IMR-90 (cell line): ENCODE results near the gene ARHGEF33. TPM values are rescaled to one million over a fixed set of nuclear protein-coding genes. Genes with fewer than 3 reads are reported as not detected.

ENCODE experiments used
- ATAC-seq: fragments of 200-7000 bp; cut with Tn5 transposase; 2 replicates; pipeline ENCODE4 v1.9.1; 2020; ENCODE audit warnings: low read depth, mild to moderate bottlenecking, moderate library complexity
- BruUV-seq: library from RNA; stranded (reverse); fragments of 400-500 nt; replicated peaks from 2 replicates; lab custom pipeline; 2021; lab: Mats Ljungman, UMichigan
- CTCF ChIA-PET: fragments of 300-600 bp; formaldehyde crosslinking; extraction: SDS; loops from one replicate; lab custom pipeline; 2021; ENCODE audit warnings: antibody characterized with exemption; lab: Yijun Ruan, JAX
- POLR2A ChIA-PET: fragments of 300-600 bp; sonication (Branson Sonifier 250); formaldehyde crosslinking; loops from one replicate; lab custom pipeline; 2022; ENCODE audit warnings: antibody characterized with exemption; ENCODE audit not compliant: unreplicated experiment; lab: Charles Lee
- DNase-seq: peaks from one replicate; pipeline ENCODE4 v3.0.0; 2013
- H2AFZ ChIP-seq: replicated peaks from 2 replicates; pipeline ENCODE3; 2013; ENCODE audit warnings: low read length, mild to moderate bottlenecking; ENCODE audit not compliant: poor library complexity
- H2AK5ac ChIP-seq: 2 replicates; pipeline ENCODE4 v1.6.1; 2013; ENCODE audit warnings: low read depth, low read length, inconsistent platforms
- H2AK9ac ChIP-seq: replicated peaks from 2 replicates; pipeline ENCODE3; 2013; ENCODE audit warnings: mild to moderate bottlenecking, low read depth, low read length, moderate library complexity; ENCODE audit not compliant: poor library complexity
- H2BK120ac ChIP-seq: 2 replicates; pipeline ENCODE4 v1.6.1; 2013; ENCODE audit warnings: low read depth, low read length, inconsistent platforms
- H2BK15ac ChIP-seq: 3 replicates; pipeline ENCODE4 v1.6.1; 2013; ENCODE audit warnings: low read depth, low read length, inconsistent platforms
- H2BK20ac ChIP-seq: 2 replicates; pipeline ENCODE4 v1.6.1; 2013; ENCODE audit warnings: low read depth, mild to moderate bottlenecking, inconsistent platforms, low read length, moderate library complexity
- H2BK5ac ChIP-seq: 2 replicates; pipeline ENCODE4 v1.6.1; 2013; ENCODE audit warnings: mild to moderate bottlenecking, low read depth, low read length, inconsistent platforms; ENCODE audit not compliant: poor library complexity, severe bottlenecking
- H3K14ac ChIP-seq: replicated peaks from 2 replicates; pipeline ENCODE4 v1.6.1; 2013; ENCODE audit warnings: low read depth, low read length, inconsistent platforms
- H3K18ac ChIP-seq: 2 replicates; pipeline ENCODE4 v1.6.1; 2013; ENCODE audit warnings: low read depth, low read length, control low read depth
- H3K23ac ChIP-seq: 2 replicates; pipeline ENCODE4 v1.6.1; 2013; ENCODE audit warnings: low read depth, low read length, inconsistent platforms
- H3K27ac ChIP-seq: 2 replicates; pipeline ENCODE4 v1.5.1; 2013; ENCODE audit warnings: mild to moderate bottlenecking, control low read depth, low read length; ENCODE audit not compliant: insufficient read depth
- H3K27me3 ChIP-seq: 2 replicates; pipeline ENCODE4 v1.6.1; 2013; ENCODE audit warnings: low read length; ENCODE audit not compliant: control insufficient read depth, insufficient read depth
- H3K36me3 ChIP-seq: 2 replicates; pipeline ENCODE4 v1.6.1; 2013; ENCODE audit warnings: low read length, mixed read lengths; ENCODE audit not compliant: control insufficient read depth, insufficient read depth
- H3K4ac ChIP-seq: 2 replicates; pipeline ENCODE4 v1.6.1; 2013; ENCODE audit warnings: low read depth, low read length, inconsistent platforms
- H3K4me1 ChIP-seq: 2 replicates; pipeline ENCODE4 v1.6.1; 2013; ENCODE audit warnings: low read length, mixed read lengths; ENCODE audit not compliant: control insufficient read depth, insufficient read depth
- H3K4me2 ChIP-seq: 2 replicates; pipeline ENCODE4 v1.6.1; 2013; ENCODE audit warnings: low read depth, mild to moderate bottlenecking, control low read depth, low read length, moderate library complexity
- H3K4me3 ChIP-seq: 2 replicates; pipeline ENCODE4 v1.5.1; 2013; ENCODE audit warnings: low read depth, mild to moderate bottlenecking, control low read depth, low read length, moderate library complexity; ENCODE audit not compliant: insufficient read depth
- H3K56ac ChIP-seq: 2 replicates; pipeline ENCODE4 v1.6.1; 2013; ENCODE audit warnings: low read length, inconsistent platforms; ENCODE audit not compliant: insufficient read depth; ENCODE audit errors: extremely low read depth
- H3K79me1 ChIP-seq, 2 experiments: 2 replicates each; pipeline ENCODE4 v1.6.1; 2013; ENCODE audit warnings: low read length in 2 of 2, inconsistent platforms in 1 of 2, low read depth in 1 of 2
- H3K9ac ChIP-seq: 2 replicates; pipeline ENCODE4 v1.6.1; 2013; ENCODE audit warnings: low read depth, low read length, control low read depth
- H3K9me1 ChIP-seq: 2 replicates; pipeline ENCODE4 v1.6.1; 2013; ENCODE audit warnings: low read length, inconsistent platforms; ENCODE audit not compliant: insufficient read depth
- H3K9me3 ChIP-seq: 2 replicates; pipeline ENCODE4 v1.6.1; 2013; ENCODE audit warnings: low read length; ENCODE audit not compliant: control insufficient read depth, insufficient read depth
- H4K20me1 ChIP-seq: 2 replicates; pipeline ENCODE4 v1.6.1; 2013; ENCODE audit warnings: low read length, inconsistent platforms; ENCODE audit not compliant: insufficient read depth
- H4K5ac ChIP-seq: 2 replicates; pipeline ENCODE4 v1.6.1; 2013; ENCODE audit warnings: mild to moderate bottlenecking, low read depth, low read length, control low read depth
- H4K8ac ChIP-seq, 2 experiments: 2 replicates each; pipeline ENCODE4 v1.6.1; 2013; ENCODE audit warnings: low read depth in 2 of 2, low read length in 2 of 2, control low read depth in 1 of 2, inconsistent platforms in 1 of 2
- H4K91ac ChIP-seq: 2 replicates; pipeline ENCODE4 v1.6.1; 2013; ENCODE audit warnings: low read depth, low read length, inconsistent platforms; ENCODE audit not compliant: insufficient read depth
- BHLHE40 ChIP-seq: fragments of 150-350 bp; IDR thresholded peaks from 2 replicates; pipeline ENCODE4 v1.6.1; 2016; ENCODE audit warnings: mild to moderate bottlenecking, low read depth, low read length
- CEBPB ChIP-seq: IDR thresholded peaks from 2 replicates; pipeline ENCODE4 v1.6.1; 2012; ENCODE audit warnings: low read depth, low read length, improper control_type of control experiment
- CHD1 ChIP-seq: IDR thresholded peaks from 2 replicates; pipeline ENCODE4 v1.6.1; 2012; ENCODE audit warnings: low read depth, low read length, improper control_type of control experiment
- ELK1 ChIP-seq: fragments of 150-350 bp; IDR thresholded peaks from 2 replicates; pipeline ENCODE4 v1.6.1; 2016; ENCODE audit warnings: low read depth, mild to moderate bottlenecking, low read length, moderate library complexity, borderline replicate concordance
- FOS ChIP-seq: fragments of 150-350 bp; IDR thresholded peaks from 2 replicates; pipeline ENCODE4 v1.6.1; 2016; ENCODE audit warnings: low read depth, low read length
- MAFK ChIP-seq: IDR thresholded peaks from 2 replicates; pipeline ENCODE4 v1.6.1; 2012; ENCODE audit warnings: low read depth, low read length, improper control_type of control experiment
- MAZ ChIP-seq: IDR thresholded peaks from 2 replicates; pipeline ENCODE4 v1.6.1; 2012; ENCODE audit warnings: low read depth, mild to moderate bottlenecking, low read length, improper control_type of control experiment, moderate library complexity, borderline replicate concordance
- MXI1 ChIP-seq: IDR thresholded peaks from 2 replicates; pipeline ENCODE4 v1.6.1; 2012; ENCODE audit warnings: low read depth, mild to moderate bottlenecking, low read length, moderate library complexity, borderline replicate concordance
- NFE2L2 ChIP-seq: fragments of 150-350 bp; IDR thresholded peaks from 2 replicates; pipeline ENCODE4 v1.6.1; 2016; ENCODE audit warnings: low read depth, mild to moderate bottlenecking, low read length
- POLR2A ChIP-seq: IDR thresholded peaks from 2 replicates; pipeline ENCODE4 v1.6.1; 2012; ENCODE audit warnings: mild to moderate bottlenecking, low read depth, low read length
- RAD21 ChIP-seq: IDR thresholded peaks from 2 replicates; pipeline ENCODE4 v1.6.1; 2012; ENCODE audit warnings: low read length, improper control_type of control experiment
- RCOR1 ChIP-seq: IDR thresholded peaks from 2 replicates; pipeline ENCODE4 v1.6.1; 2012; ENCODE audit warnings: mild to moderate bottlenecking, low read length, improper control_type of control experiment; ENCODE audit not compliant: insufficient replicate concordance
- RFX5 ChIP-seq: IDR thresholded peaks from 2 replicates; pipeline ENCODE4 v1.8.0; 2012; ENCODE audit warnings: low read depth, mild to moderate bottlenecking, low read length, moderate library complexity
- SMC3 ChIP-seq: fragments of 150-350 bp; IDR thresholded peaks from 2 replicates; pipeline ENCODE4 v1.6.1; 2016; ENCODE audit warnings: low read depth, mild to moderate bottlenecking, antibody characterized with exemption, low read length, moderate library complexity
- WGBS, 2 experiments: methylation state at CpG; one replicate each; pipeline versions ENCODE4 v1.1.5 to v1.1.7; 2013; ENCODE audit warnings: missing lambda C conversion rate in 2 of 2; ENCODE audit not compliant: insufficient read length in 1 of 2; ENCODE audit errors: extremely low coverage in 2 of 2; 5-methylcytosine and 5-hydroxymethylcytosine counted together
- dilution Hi-C: fragments of 300-500 bp; cut with HindIII; formaldehyde crosslinking; loops from one replicate; pipeline ENCODE4 v1.14.3; 2018; ENCODE audit warnings: low sequenced_read_pairs; ENCODE audit not compliant: unreplicated experiment
- in situ Hi-C: fragments of 300-500 bp; cut with MboI; formaldehyde crosslinking; loops from 3 replicates; pipeline ENCODE4 v1.14.3; 2019; ENCODE audit warnings: low sequenced_read_pairs, inconsistent platforms, mixed read lengths
- intact Hi-C: fragments of 100-400 bp; cut with micrococcal nuclease; formaldehyde crosslinking; loops from 2 replicates; pipeline ENCODE4 v1.10.0; 2022
- polyA plus RNA-seq, 3 experiments: library from polyadenylated mRNA; depleted of rRNA; stranded (reverse); fragments of >200 nt; gene quantifications; 2 replicates each; pipeline ENCODE4 v1.2.3, GENCODE V29; 2012; ENCODE audit warnings: low replicate concordance in 1 of 3
- total RNA-seq: library from RNA; depleted of rRNA; stranded (reverse); fragments of >200 nt; gene quantifications from 2 replicates; pipeline ENCODE4 v1.2.3, GENCODE V29; 2012
- TF ChIP-seq, protein P1 (sequence below): fragments of 150-350 bp; IDR thresholded peaks from 2 replicates; pipeline ENCODE4 v1.6.1; 2017; ENCODE audit warnings: mild to moderate bottlenecking, antibody characterized with exemption, low read length, low read depth
- TF ChIP-seq, protein P2 (sequence below): conservative IDR thresholded peaks from 2 replicates; pipeline ENCODE4 v1.5.1; 2012; ENCODE audit warnings: mild to moderate bottlenecking, low read depth, low read length, improper control_type of control experiment

Gene ARHGEF33
- total and polyA plus RNA-seq, 2 of the 4 experiments (the other 2 are of a cell fraction) = 0.18 to 0.21 TPM

DNA sequence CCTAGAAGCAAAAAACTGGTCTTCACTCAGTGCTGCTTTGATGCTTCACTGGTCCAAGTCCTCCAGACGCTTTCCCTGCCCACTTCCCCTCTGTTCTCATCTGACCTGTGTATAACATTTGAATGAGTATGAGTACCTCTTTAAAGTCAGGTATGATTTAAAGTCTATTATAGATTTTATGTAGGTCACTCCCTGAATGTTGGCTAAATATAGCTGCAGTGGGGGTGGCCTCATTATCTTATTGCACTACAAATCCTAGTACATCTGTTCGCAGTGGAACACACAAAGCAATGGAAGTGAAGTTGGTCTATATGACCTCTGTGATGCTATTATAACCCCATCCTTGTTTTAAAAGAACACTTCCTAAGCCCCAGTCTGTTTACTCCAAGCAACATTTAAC lies 33.2 kb downstream of the ARHGEF33 start:
- H2AK5ac ChIP-seq = no peak overlapping the region
- H3K27ac ChIP-seq = no peak overlapping the region
- H2AK9ac ChIP-seq = no peak overlapping the region
- H3K4me1 ChIP-seq = no peaks in the 10 kb centered on the region
- TF ChIP-seq POLR2A (no peak), RCOR1 (no peak), NFE2L2 (no peak), ELK1 (no peak), RFX5 (no peak), MAFK (no peak), CHD1 (no peak), BHLHE40 (no peak), MAZ (no peak), FOS (no peak), RAD21 (no peak), MXI1 (no peak), CEBPB (no peak), SMC3 (no peak)
- TF ChIP-seq, protein P1, sequence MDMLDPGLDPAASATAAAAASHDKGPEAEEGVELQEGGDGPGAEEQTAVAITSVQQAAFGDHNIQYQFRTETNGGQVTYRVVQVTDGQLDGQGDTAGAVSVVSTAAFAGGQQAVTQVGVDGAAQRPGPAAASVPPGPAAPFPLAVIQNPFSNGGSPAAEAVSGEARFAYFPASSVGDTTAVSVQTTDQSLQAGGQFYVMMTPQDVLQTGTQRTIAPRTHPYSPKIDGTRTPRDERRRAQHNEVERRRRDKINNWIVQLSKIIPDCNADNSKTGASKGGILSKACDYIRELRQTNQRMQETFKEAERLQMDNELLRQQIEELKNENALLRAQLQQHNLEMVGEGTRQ = no peak
- TF ChIP-seq, protein P2, sequence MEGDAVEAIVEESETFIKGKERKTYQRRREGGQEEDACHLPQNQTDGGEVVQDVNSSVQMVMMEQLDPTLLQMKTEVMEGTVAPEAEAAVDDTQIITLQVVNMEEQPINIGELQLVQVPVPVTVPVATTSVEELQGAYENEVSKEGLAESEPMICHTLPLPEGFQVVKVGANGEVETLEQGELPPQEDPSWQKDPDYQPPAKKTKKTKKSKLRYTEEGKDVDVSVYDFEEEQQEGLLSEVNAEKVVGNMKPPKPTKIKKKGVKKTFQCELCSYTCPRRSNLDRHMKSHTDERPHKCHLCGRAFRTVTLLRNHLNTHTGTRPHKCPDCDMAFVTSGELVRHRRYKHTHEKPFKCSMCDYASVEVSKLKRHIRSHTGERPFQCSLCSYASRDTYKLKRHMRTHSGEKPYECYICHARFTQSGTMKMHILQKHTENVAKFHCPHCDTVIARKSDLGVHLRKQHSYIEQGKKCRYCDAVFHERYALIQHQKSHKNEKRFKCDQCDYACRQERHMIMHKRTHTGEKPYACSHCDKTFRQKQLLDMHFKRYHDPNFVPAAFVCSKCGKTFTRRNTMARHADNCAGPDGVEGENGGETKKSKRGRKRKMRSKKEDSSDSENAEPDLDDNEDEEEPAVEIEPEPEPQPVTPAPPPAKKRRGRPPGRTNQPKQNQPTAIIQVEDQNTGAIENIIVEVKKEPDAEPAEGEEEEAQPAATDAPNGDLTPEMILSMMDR = no peak
- no peak overlapping the region for H3K18ac ChIP-seq
- H3K36me3 ChIP-seq = no peaks in the 10 kb centered on the region
- no peak overlapping the region for H4K91ac ChIP-seq
- no TSS peak for BruUV-seq
- ATAC-seq = no peak
- no peak overlapping the region for H3K14ac ChIP-seq
- no peak overlapping the region for H3K9ac ChIP-seq
- no peak overlapping the region for H3K4me3 ChIP-seq
- H3K23ac ChIP-seq = no peak overlapping the region
- H3K4ac ChIP-seq = no peak overlapping the region
- H3K27me3 ChIP-seq = peaks cover 5% of the 10 kb centered on the region
- H3K79me1 ChIP-seq = no peaks in the 10 kb centered on the region
- POLR2A ChIA-PET = no interaction called here
- intact Hi-C loops (no loop called here), in situ Hi-C loops (no loop called here), dilution Hi-C loops (no loop called here)
- no peak overlapping the region for H2BK120ac ChIP-seq
- CTCF ChIA-PET = no interaction called here
- H3K4me2 ChIP-seq = no peak overlapping the region
- no CpG with 5 or more reads among the region's 2 CpGs for whole genome bisulfite sequencing, 2 experiments
- no peak overlapping the region for H2BK5ac ChIP-seq
- no peak overlapping the region for H2BK20ac ChIP-seq
- DNase-seq = no peak
- no peak overlapping the region for H3K56ac ChIP-seq
- no peak overlapping the region for H2BK15ac ChIP-seq
- no peak overlapping the region for H2AFZ ChIP-seq
- H3K9me3 ChIP-seq = no peaks in the 10 kb centered on the region
- no peak overlapping the region for H4K8ac ChIP-seq
- H3K9me1 ChIP-seq = no peaks in the 10 kb centered on the region
- H4K20me1 ChIP-seq = no peaks in the 10 kb centered on the region
- no peak overlapping the region for H4K5ac ChIP-seq
